ENCODE measurements around the gene CNTN2. TPM values are rescaled to one million over a fixed set of nuclear protein-coding genes. Genes with fewer than 3 reads are reported as not detected.

CNTN2 gene
- total and polyA plus RNA-seq, 2 experiments from 2014 or later: 1.3 to 2.2 TPM

GRCh38 chr1:205059660-205060059, 16.6 kb downstream of the CNTN2 start:
- no peak overlapping the region for H2AFZ ChIP-seq
- no peak overlapping the region for H3K27ac ChIP-seq (ENCODE audit: low read depth)
- H3F3A ChIP-seq (replicated peaks; ENCODE audit: low read depth): no peaks in the 10 kb centered on the region
- Mint-ChIP-seq H3K4me3 (no peak overlapping the region), H3K27me3 (ENCODE audit: insufficient read depth, low read depth, poor library complexity) (peaks cover 15% of the 10 kb centered on the region), H3K27ac (no peak overlapping the region), H3K4me1 (peaks cover 14% of the 10 kb centered on the region), H3K36me3 (ENCODE audit: low read depth) (no peaks in the 10 kb centered on the region), H3K9me3 (no peaks in the 10 kb centered on the region)
- H4K20me1 ChIP-seq (replicated peaks; ENCODE audit: insufficient read depth): no peaks in the 10 kb centered on the region
- H3K4me2 ChIP-seq: no peak overlapping the region
- no peaks in the 10 kb centered on the region for H3K27me3 ChIP-seq (ENCODE audit: insufficient read depth)
- no peak for DNase-seq (ENCODE audit: low spot score)
- H3K4me1 ChIP-seq (ENCODE audit: insufficient read depth): no peaks in the 10 kb centered on the region
- TF ChIP-seq ZNF114 (CRISPR knock-in tag; IDR thresholded peaks at IDR 0.05) (no peak), NANOG (IDR thresholded peaks at IDR 0.05; ENCODE audit: borderline replicate concordance) (no peak), CREB1 (CRISPR knock-in tag; IDR thresholded peaks at IDR 0.05; ENCODE audit: low read depth) (no peak), ZNF331 (CRISPR knock-in tag; IDR thresholded peaks at IDR 0.05; ENCODE audit: low read depth) (no peak), REST (IDR thresholded peaks at IDR 0.05; ENCODE audit: unreplicated experiment) (no peak), STAT1 (IDR thresholded peaks at IDR 0.05; ENCODE audit: unreplicated experiment) (no peak), EZH2phosphoT487 (IDR thresholded peaks at IDR 0.05; ENCODE audit: unreplicated experiment) (no peak), CTCF (conservative IDR thresholded peaks at IDR 0.05; ENCODE audit: low read depth in 2 of 2) (no peak), EZH2 (IDR thresholded peaks at IDR 0.05; ENCODE audit: low read depth, unreplicated experiment) (no peak), POLR2AphosphoS5 (IDR thresholded peaks at IDR 0.05; ENCODE audit: low read depth) (no peak), ZNF462 (CRISPR knock-in tag; IDR thresholded peaks at IDR 0.05) (no peak)
- H3K4me3 ChIP-seq: no peak overlapping the region
- H3K9me2 ChIP-seq (ENCODE audit: insufficient read depth): no peaks in the 10 kb centered on the region
- no peak for ATAC-seq
- no peaks in the 10 kb centered on the region for H3K36me3 ChIP-seq (ENCODE audit: insufficient read depth)
- no peaks in the 10 kb centered on the region for H3K79me2 ChIP-seq (replicated peaks; ENCODE audit: insufficient read depth)

Data from GM23338 (cell line).